Stimulated activated naive CD4-positive, alpha-beta T cell (primary cell): ENCODE results near the gene RCBTB2.
A peak's percentile ranks its signal among the peaks of the same experiment; 100 is the strongest.

Source experiments
- DNase-seq, 6 experiments: peaks; one replicate each; lab custom pipeline; 2025; lab: John Stamatoyannopoulos, UW

Gene RCBTB2

DNA sequence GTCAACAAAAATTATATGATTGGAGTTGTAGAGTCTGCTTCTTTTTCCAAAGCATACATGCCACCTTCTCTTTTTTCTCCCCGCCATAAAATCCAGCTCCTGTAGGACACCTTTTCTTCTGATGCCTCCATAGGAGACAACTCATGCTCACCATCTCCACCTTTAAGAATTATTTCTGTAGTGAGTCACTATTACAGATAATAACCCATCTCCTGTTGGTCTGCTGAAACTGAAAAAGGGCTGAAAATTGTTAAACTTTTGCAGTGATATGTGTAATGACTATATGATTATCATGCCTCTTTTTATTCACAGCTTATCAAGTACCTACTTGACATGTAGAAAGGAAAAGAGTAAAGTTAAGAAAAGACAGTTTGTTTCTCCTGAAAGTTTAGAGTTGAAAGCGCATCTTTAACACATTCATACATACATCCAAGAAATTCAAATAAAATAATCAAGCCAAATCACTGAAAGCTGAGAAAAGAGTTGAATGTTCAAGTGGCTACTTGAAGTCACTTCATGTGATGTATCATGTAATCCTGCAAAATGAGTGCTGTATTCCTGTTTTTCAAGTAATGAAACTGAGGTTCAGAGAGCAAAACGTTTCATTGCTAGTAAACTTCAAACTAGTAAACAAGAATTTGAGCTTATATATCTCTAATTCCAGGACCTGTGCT lies 84.5 kb downstream of the RCBTB2 start:
- no peak for DNase-seq

DNA sequence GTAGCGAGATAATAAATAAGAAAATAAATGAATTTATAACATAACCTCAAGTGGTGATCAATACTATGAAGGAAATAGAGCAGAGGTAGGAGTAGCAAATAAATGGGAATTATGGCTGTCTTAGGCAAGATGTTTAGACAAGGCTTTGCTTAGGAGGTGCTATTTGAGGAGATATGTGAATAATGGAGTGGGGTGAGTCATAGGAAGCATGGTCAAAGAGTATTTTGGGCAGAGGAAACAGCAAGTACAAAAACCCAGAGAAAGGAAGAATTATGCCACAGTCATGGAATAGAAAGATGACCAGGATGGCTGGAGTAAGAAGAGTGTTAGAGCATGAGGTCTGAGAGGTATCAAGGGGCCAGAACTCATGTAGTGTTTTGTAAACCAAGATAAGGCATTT lies 86.4 kb downstream of the RCBTB2 start:
- DNase-seq: no peak

DNA sequence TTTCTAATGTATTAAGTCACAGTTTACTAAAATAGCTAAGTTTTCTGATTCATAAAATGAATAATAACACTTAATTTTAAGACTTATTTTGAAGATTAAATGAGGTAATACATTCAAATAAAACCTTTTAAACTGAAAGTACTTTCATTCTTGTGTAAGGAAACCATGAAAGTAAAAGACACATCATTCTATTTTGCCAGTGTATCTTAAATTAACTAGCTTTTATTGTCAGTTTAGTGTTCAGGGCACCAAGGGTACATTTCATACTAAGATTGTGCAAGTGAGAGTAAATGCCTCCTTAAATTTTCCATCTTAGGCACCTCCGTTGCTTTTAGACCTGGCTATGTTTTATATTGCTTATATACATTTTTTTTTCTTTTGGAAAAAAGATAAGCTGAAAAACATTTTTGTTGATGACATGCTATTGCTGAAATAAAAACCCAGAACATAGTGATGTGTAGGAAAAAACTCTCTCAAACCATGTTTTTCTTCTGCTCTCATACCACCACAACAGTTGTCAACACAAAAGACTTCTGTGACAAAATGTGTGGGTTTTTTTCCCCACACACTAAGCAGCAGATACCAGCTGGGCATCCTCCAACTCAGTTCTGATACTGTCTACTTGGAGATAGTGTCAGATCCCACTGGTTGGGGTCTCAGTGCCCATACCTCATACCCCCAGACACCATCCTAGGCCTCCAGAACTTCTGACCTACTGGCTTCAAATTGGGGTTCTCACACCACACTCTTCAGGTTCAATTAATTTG lies 89.3 kb downstream of the RCBTB2 start:
- DNase-seq: peak in 2 of 6 experiments; percentile 7 to 8
